Bronchial epithelial cell (primary cell): ENCODE results near the gene CNKSR1. TPM values are rescaled to one million over a fixed set of nuclear protein-coding genes. Genes with fewer than 3 reads are reported as not detected.

ENCODE experiments used
- DNase-seq: peaks from one replicate; pipeline ENCODE4 v3.0.0-alpha.2; 2010; ENCODE audit warnings: low read depth
- FAIRE-seq: peaks from 2 replicates; lab custom pipeline; 2011; peaks lifted over from hg19 to GRCh38; lab: Jason Lieb, UNC
- H3K27me3 ChIP-seq: 2 replicates; pipeline ENCODE4 v1.5.1; 2011; ENCODE audit warnings: low read length; ENCODE audit not compliant: control insufficient read depth, insufficient read depth
- H3K36me3 ChIP-seq: 2 replicates; pipeline ENCODE4 v1.5.1; 2011; ENCODE audit warnings: low read length; ENCODE audit not compliant: control insufficient read depth, insufficient read depth
- H3K4me3 ChIP-seq: 2 replicates; pipeline ENCODE4 v1.5.1; 2011; ENCODE audit warnings: mild to moderate bottlenecking, low read depth, low read length, control low read depth
- total RNA-seq: library from RNA; depleted of rRNA; stranded (reverse); fragments of >200 nt; gene quantifications from 2 replicates; pipeline ENCODE4 v1.2.1, GENCODE V29; 2014
- TF ChIP-seq, protein P1 (sequence below): IDR thresholded peaks from 2 replicates; pipeline ENCODE4 v1.5.1; 2011; ENCODE audit warnings: mild to moderate bottlenecking, moderate library complexity, low read length, control low read depth, inconsistent platforms; ENCODE audit not compliant: insufficient read depth, severe bottlenecking

The CNKSR1 gene
- total RNA-seq, 1 donor from 2014 or later = 15.8 TPM

DNA sequence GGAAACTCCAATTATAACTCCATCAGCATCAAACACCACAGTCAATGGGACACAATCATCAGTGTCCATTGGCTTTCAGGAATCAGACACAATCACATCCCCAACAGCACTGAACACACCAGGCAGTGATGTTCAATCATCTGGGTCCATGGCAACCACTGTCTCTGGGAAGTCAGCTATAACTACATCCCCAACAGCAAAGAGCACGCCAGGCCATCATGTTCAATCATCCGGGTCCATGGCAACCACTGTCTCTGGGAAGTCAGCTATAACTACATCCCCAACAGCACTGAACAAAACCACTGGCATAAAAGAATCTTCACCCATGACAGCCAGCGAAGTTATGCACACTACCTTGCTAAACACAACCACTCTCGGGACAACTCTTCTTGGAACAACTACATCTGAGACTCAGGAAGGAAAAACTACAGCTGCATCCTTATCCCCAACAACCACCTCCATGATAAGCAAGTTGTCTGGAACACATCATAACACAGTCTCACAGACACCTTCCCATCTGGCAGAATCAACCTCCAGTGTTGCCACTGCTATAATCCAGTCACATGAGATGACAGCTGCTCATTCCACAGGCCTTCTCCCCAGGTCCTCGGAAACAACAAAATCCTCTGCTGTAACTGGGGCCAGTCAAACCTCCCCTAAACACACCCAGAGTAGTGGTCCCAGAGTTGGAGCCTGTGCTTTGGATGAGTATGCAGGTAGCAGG is 33.0 kb downstream of the CNKSR1 start:
- TF ChIP-seq, protein P1, sequence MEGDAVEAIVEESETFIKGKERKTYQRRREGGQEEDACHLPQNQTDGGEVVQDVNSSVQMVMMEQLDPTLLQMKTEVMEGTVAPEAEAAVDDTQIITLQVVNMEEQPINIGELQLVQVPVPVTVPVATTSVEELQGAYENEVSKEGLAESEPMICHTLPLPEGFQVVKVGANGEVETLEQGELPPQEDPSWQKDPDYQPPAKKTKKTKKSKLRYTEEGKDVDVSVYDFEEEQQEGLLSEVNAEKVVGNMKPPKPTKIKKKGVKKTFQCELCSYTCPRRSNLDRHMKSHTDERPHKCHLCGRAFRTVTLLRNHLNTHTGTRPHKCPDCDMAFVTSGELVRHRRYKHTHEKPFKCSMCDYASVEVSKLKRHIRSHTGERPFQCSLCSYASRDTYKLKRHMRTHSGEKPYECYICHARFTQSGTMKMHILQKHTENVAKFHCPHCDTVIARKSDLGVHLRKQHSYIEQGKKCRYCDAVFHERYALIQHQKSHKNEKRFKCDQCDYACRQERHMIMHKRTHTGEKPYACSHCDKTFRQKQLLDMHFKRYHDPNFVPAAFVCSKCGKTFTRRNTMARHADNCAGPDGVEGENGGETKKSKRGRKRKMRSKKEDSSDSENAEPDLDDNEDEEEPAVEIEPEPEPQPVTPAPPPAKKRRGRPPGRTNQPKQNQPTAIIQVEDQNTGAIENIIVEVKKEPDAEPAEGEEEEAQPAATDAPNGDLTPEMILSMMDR = no peak
- Histone ChIP-seq H3K4me3 (no peak overlapping the region), H3K27me3 (no peaks in the 10 kb centered on the region), H3K36me3 (no peaks in the 10 kb centered on the region)
- peak; percentile 97 for FAIRE-seq
- no peak for DNase-seq

GRCh38 chr1:26212726-26213125 is 35.4 kb downstream of the CNKSR1 start:
- Histone ChIP-seq H3K27me3 (no peaks in the 10 kb centered on the region), H3K4me3 (no peak overlapping the region), H3K36me3 (no peaks in the 10 kb centered on the region)
- DNase-seq (no peak), FAIRE-seq (no peak)
- TF ChIP-seq, protein P1 = no peak

GRCh38 chr1:26213335-26213905 is 36.1 kb downstream of the CNKSR1 start:
- FAIRE-seq (no peak), DNase-seq (no peak)
- Histone ChIP-seq H3K27me3 (no peaks in the 10 kb centered on the region), H3K4me3 (no peak overlapping the region), H3K36me3 (no peaks in the 10 kb centered on the region)
- TF ChIP-seq, protein P1 = no peak

DNA sequence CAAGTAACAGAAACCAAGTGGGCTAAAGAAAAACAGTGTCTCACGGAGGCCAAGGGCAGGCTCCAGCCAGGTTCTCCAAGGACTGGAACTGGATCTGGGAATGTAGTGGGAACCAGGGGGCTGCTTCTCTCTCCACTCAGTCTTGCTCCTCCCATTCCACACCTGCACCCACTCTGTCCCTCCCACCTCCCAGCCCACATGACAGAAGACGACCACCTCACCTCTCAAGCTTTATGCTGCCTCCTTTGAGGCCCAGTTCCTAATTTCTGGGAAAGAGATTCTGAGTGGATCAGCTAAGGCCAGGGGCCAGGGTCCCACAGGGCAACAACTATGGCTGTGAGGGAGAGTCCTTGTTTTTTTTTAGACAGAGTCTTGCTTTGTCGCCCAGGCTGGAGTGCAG is 38.0 kb downstream of the CNKSR1 start:
- TF ChIP-seq, protein P1 = no peak
- H3K4me3 ChIP-seq = no peak overlapping the region
- no peak for DNase-seq

GRCh38 chr1:26218906-26219494 is 41.7 kb downstream of the CNKSR1 start:
- Histone ChIP-seq H3K4me3 (no peak overlapping the region), H3K27me3 (no peaks in the 10 kb centered on the region), H3K36me3 (no peaks in the 10 kb centered on the region)
- TF ChIP-seq, protein P1 = no peak
- no peak for DNase-seq
- FAIRE-seq = no peak

More for the DNA sequence above, 38.0 kb downstream of the CNKSR1 start:
- no peaks in the 10 kb centered on the region for H3K27me3 ChIP-seq
- no peak for FAIRE-seq
- no peaks in the 10 kb centered on the region for H3K36me3 ChIP-seq
